ENCODE results near the gene DCK.

Gene DCK

DNA sequence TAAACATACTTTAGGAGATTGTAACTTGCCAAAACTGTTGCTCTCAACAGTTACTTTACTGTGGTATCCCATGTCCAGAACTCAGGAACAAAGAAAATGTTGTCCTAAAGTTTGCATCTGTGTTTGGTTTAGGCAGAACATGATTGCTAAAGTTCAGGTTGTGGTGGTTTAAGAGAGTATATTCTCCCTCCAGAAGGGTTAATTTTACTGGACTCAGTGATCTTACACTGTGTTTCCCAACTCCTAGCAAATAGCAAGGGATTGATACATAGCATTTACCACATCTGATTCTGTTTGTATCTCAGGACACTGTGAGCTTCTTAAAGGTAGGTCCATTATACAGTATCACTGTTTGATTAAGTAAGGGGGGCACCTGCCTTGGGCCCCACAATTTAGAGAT is 13.3 kb upstream of the DCK start:
- peaks cover 9% of the 10 kb centered on the region for H3K36me3 ChIP-seq
- no peaks in the 10 kb centered on the region for H3K4me1 ChIP-seq
- no peaks in the 10 kb centered on the region for H3K27me3 ChIP-seq
- TF ChIP-seq, protein P1, sequence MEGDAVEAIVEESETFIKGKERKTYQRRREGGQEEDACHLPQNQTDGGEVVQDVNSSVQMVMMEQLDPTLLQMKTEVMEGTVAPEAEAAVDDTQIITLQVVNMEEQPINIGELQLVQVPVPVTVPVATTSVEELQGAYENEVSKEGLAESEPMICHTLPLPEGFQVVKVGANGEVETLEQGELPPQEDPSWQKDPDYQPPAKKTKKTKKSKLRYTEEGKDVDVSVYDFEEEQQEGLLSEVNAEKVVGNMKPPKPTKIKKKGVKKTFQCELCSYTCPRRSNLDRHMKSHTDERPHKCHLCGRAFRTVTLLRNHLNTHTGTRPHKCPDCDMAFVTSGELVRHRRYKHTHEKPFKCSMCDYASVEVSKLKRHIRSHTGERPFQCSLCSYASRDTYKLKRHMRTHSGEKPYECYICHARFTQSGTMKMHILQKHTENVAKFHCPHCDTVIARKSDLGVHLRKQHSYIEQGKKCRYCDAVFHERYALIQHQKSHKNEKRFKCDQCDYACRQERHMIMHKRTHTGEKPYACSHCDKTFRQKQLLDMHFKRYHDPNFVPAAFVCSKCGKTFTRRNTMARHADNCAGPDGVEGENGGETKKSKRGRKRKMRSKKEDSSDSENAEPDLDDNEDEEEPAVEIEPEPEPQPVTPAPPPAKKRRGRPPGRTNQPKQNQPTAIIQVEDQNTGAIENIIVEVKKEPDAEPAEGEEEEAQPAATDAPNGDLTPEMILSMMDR (IDR thresholded peaks at IDR 0.05; ENCODE audit: low read depth, low read length), result no peak
- no peak overlapping the region for H3K4me3 ChIP-seq (ENCODE audit: low read depth, low read length)
- no peak for DNase-seq
- no peaks in the 10 kb centered on the region for H3K9me3 ChIP-seq

DNA sequence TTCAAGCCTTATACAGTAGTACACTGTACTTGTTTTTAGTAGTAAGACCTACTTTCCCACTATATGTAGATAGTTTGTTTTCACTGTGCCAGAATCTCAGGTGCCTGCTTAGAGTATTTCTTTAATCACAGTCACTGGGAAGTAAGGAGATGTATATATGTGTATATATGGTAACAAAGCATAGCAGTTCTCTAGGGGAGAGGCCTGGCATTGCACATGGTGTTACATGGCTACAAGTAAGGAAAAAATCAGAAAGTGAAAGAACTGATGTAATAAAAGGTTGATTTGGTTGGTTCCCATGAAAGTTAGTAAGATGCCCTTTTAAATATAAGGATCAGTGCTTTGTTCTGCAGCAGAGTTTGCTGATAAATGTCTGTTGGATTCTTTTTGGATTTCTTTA is 9.3 kb upstream of the DCK start:
- H3K4me1 ChIP-seq, result no peaks in the 10 kb centered on the region
- H3K9me3 ChIP-seq, result no peaks in the 10 kb centered on the region
- no peaks in the 10 kb centered on the region for H3K27me3 ChIP-seq
- no peak overlapping the region for H3K4me3 ChIP-seq (ENCODE audit: low read depth, low read length)
- no peak for DNase-seq
- peaks cover 9% of the 10 kb centered on the region for H3K36me3 ChIP-seq
- TF ChIP-seq, protein P1 (IDR thresholded peaks at IDR 0.05; ENCODE audit: low read depth, low read length), result no peak

DNA sequence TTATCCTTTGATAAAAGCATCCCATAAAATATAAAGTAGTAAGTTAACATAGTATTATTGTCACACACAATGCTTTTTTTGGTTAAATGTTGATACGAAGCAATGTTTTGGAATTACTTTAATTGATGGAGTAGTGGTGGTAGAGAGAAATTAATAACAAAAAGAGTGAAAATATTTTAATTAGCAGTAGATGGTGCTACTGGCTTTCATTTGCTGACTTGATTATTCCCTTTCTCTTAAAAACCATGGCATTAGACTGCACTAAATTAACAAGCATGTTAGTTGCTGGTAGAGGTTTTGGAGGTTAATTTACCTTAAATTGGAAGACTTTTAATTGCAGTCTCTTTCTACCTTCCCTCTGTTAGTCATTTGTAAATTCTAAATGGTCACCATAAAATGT is 8.9 kb upstream of the DCK start:
- Histone ChIP-seq H3K27me3 (no peaks in the 10 kb centered on the region), H3K9me3 (no peaks in the 10 kb centered on the region), H3K4me1 (no peaks in the 10 kb centered on the region), H3K4me3 (ENCODE audit: low read depth, low read length) (no peak overlapping the region), H3K36me3 (peaks cover 6% of the 10 kb centered on the region; the same call in 1 of the 2 replicates)
- no peak for DNase-seq
- TF ChIP-seq, protein P1 (IDR thresholded peaks at IDR 0.05; ENCODE audit: low read depth, low read length), result no peak

DNA sequence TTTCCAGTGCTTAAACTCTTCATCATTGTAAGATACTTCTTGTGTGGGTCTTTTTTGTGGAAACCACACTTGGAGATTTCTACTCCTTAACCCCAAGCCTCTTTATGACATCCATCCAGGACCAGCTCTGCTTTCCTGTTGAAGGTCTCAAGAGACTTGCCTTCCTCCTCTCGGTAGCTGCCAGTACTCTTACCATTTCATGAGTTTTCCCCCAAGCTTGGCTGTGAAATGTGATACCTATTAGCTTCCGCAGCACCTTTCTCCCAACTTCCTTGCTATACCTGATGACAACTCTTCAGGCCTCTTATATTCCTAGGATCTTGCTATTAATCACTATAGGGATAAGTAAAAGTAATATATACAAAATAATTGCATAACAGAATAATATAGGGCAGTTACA is 1.9 kb upstream of the DCK start:
- Histone ChIP-seq H3K27me3 (no peaks in the 10 kb centered on the region), H3K4me1 (no peaks in the 10 kb centered on the region), H3K36me3 (peaks cover 5% of the 10 kb centered on the region; the same call in 1 of the 2 replicates), H3K9me3 (peaks cover 2% of the 10 kb centered on the region; the same call in 1 of the 2 replicates), H3K4me3 (ENCODE audit: low read depth, low read length) (no peak overlapping the region)
- TF ChIP-seq, protein P1 (IDR thresholded peaks at IDR 0.05; ENCODE audit: low read depth, low read length), result no peak
- DNase-seq, result no peak

DNA sequence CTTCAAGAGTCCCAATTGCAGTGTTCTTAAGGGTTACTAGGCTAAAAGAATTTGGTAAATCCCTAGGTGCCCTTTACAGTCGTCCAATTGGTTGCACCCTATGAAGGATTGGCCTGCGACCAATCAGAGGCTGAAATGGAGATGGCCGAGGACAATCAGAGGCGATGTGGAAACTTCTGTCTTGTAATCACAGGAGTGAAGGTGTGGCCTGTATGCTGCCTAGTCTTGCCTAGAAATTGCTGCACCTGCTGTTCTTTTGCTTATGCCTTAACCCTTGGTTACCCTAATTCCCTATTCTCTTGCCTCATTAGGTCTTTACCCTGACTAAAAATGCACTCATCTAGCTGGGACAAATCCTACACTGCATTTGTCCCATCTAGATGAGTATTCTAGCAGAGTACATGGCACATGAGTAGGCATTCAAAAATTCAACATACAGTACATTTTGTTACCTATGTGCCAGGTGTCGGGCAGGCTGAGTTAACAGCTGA is 1.0 kb upstream of the DCK start:
- peaks cover 2% of the 10 kb centered on the region; the same call in 1 of the 2 replicates for H3K9me3 ChIP-seq
- peak overlapping the region; percentile 90 for H3K4me3 ChIP-seq (ENCODE audit: low read depth, low read length)
- DNase-seq, result no peak
- no peaks in the 10 kb centered on the region for H3K27me3 ChIP-seq
- H3K36me3 ChIP-seq, result peaks cover 8% of the 10 kb centered on the region
- H3K4me1 ChIP-seq, result no peaks in the 10 kb centered on the region
- TF ChIP-seq, protein P1 (IDR thresholded peaks at IDR 0.05; ENCODE audit: low read depth, low read length), result no peak

DNA sequence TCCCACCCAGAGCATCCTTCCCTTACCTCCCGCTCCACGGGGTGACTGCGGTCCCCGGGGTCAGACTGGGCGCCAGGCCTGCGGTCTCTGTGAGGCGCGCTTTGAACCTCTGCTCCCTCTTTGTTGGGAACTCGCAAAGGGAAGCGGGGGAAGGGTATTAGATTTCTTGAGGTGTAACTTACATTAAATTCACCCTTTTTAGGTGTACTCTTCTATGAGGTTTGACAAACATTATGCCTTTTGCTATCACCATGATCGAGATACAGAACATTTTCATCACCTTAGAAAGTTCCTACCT is 569 bp downstream of the DCK start:
- no peaks in the 10 kb centered on the region for H3K27me3 ChIP-seq
- H3K36me3 ChIP-seq, result peaks cover 20% of the 10 kb centered on the region
- peaks cover 2% of the 10 kb centered on the region; the same call in 1 of the 2 replicates for H3K9me3 ChIP-seq
- TF ChIP-seq, protein P1 (IDR thresholded peaks at IDR 0.05; ENCODE audit: low read depth, low read length), result no peak
- H3K4me3 ChIP-seq (ENCODE audit: low read depth, low read length), result peak overlapping the region; percentile 90
- DNase-seq, result no peak
- H3K4me1 ChIP-seq, result no peaks in the 10 kb centered on the region
